Body of pancreas (tissue), 4 donors: ENCODE results near the gene CDC14B. TPM values are rescaled to one million over a fixed set of nuclear protein-coding genes. Genes with fewer than 3 reads are reported as not detected.
A peak's percentile ranks its signal among the peaks of the same experiment; 100 is the strongest.

Source experiments
- ATAC-seq: fragments of 150-250 bp; one replicate; pipeline ENCODE4 v1.9.1; 2016
- DNase-seq, 4 donors: peaks; one replicate each; pipeline ENCODE4 v3.0.0-alpha.2; 2019
- H3K27ac ChIP-seq, 4 donors: fragments of 200-600 bp; sonication (generic); 1 replicate in 3 of 4; 2 replicates in 1 of 4; pipeline versions ENCODE4 v1.5.1 to v1.6.1; 2016 to 2019; ENCODE audit warnings: mild to moderate bottlenecking in 1 of 4, mixed read lengths in 1 of 4, moderate library complexity in 1 of 4
- H3K27me3 ChIP-seq, 2 donors: fragments of 200-600 bp; sonication (generic); one replicate each; pipeline ENCODE4 v1.6.0; 2016; ENCODE audit warnings: mild to moderate bottlenecking in 1 of 2
- H3K36me3 ChIP-seq, 2 donors: fragments of 200-600 bp; sonication (generic); replicated peaks in 1 of 2; 2 replicates each; pipeline ENCODE4 v1.5.1; 2016; ENCODE audit warnings: low read depth in 2 of 2; ENCODE audit not compliant: insufficient read depth in 1 of 2
- H3K4me1 ChIP-seq: fragments of 200-600 bp; sonication (generic); one replicate; pipeline ENCODE4 v1.6.0; 2016
- H3K4me3 ChIP-seq, 2 donors: fragments of 200-600 bp; sonication (generic); 1 replicate in 1 of 2; 2 replicates in 1 of 2; pipeline ENCODE4 v1.5.1; 2016 to 2019
- H3K9me3 ChIP-seq, 3 donors: fragments of 200-600 bp; sonication (generic); 1 replicate in 2 of 3; 2 replicates in 1 of 3; pipeline ENCODE4 v1.5.1; 2016
- CTCF ChIP-seq, 7 experiments: fragments of 450-650 bp in 4 of 7; fragments of 200-600 bp in 3 of 7; sonication (generic) in 3 of 7; IDR thresholded peaks; one replicate each; pipeline ENCODE4 v1.5.1; 2016 to 2019; ENCODE audit warnings: antibody characterized with exemption in 7 of 7
- POLR2A ChIP-seq, 3 donors: fragments of 450-650 bp; IDR thresholded peaks; one replicate each; pipeline ENCODE4 v1.6.1; 2016; ENCODE audit warnings: antibody characterized with exemption in 3 of 3, mild to moderate bottlenecking in 2 of 3
- WGBS, 2 donors: methylation state at CpG; one replicate each; pipeline ENCODE4 v1.1.5; 2017; 5-methylcytosine and 5-hydroxymethylcytosine counted together
- intact Hi-C: fragments of 100-400 bp; cut with DNase I; formaldehyde crosslinking; loops from one replicate; pipeline ENCODE4 v1.15.1; 2023
- total RNA-seq, 2 donors: library from RNA; depleted of rRNA; stranded (reverse); fragments of >200 nt; gene quantifications; one replicate each; pipeline ENCODE4 v1.1.0, GENCODE V29; 2016

Gene CDC14B
- total RNA-seq, 2 donors from 2014 or later: 10.9 to 16.1 TPM

- no peaks in the 10 kb centered on the region for H3K27me3 ChIP-seq
- H3K27ac ChIP-seq: no peak overlapping the region
- WGBS, 2 donors: 88 to 91% methylated on average over 7 to 8 of the region's 8 CpGs
- H3K4me1 ChIP-seq: no peaks in the 10 kb centered on the region
- ATAC-seq: no peak
- no peak overlapping the region for H3K4me3 ChIP-seq
- H3K36me3 ChIP-seq: no peaks in the 10 kb centered on the region
- intact Hi-C loops: no loop called here
- no peaks in the 10 kb centered on the region for H3K9me3 ChIP-seq
- TF ChIP-seq POLR2A (IDR thresholded peaks at IDR 0.05): no peak
- no peak for TF ChIP-seq CTCF (IDR thresholded peaks at IDR 0.05)
- DNase-seq: no peak
Measured at GRCh38 chr9:96458226-96458625, 161.4 kb downstream of the CDC14B start.

DNA sequence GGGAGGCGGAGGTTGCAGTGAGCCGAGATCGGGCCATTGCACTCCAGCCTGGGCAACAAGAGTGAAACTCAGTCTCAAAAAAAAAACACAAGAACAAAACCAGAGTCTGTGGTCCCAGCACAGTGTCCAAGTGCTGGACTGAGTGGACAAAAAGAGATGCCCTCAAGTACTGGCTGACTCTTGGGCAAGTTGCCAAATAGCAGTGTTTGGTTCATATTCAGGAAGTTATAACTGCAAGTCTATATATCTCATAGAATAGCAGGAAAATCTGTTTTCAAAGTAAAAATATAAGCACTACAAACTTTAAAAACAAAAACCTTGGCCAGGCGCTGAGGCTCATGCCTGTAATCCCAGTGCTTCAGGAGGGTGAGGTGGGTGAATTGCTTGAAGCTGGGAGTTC is 162.4 kb downstream of the CDC14B start:
- intact Hi-C loops: no loop called here
- Histone ChIP-seq H3K36me3 (no peaks in the 10 kb centered on the region), H3K4me3 (no peak overlapping the region), H3K27me3 (no peaks in the 10 kb centered on the region), H3K27ac (no peak overlapping the region), H3K4me1 (no peaks in the 10 kb centered on the region), H3K9me3 (no peaks in the 10 kb centered on the region)
- DNase-seq (no peak), ATAC-seq (no peak)
- TF ChIP-seq CTCF (IDR thresholded peaks at IDR 0.05): no peak
- no peak for TF ChIP-seq POLR2A (IDR thresholded peaks at IDR 0.05)
- WGBS, 2 donors: 96 to 100% methylated on average over 4 of the region's 4 CpGs

GRCh38 chr9:96453625-96454024 is 166.0 kb downstream of the CDC14B start:
- H3K27ac ChIP-seq: no peak overlapping the region
- H3K27me3 ChIP-seq: no peaks in the 10 kb centered on the region
- DNase-seq (peak in 1 of 4 donors; percentile 24), ATAC-seq (no peak)
- WGBS, 2 donors: 51 to 59% methylated on average over 2 of the region's 2 CpGs
- no peak overlapping the region for H3K4me3 ChIP-seq
- TF ChIP-seq CTCF (IDR thresholded peaks at IDR 0.05) (peak in 5 of 7 experiments; percentile 19 to 34 (median 32)), POLR2A (IDR thresholded peaks at IDR 0.05) (no peak)
- H3K4me1 ChIP-seq: peaks cover 16% of the 10 kb centered on the region
- intact Hi-C loops: no loop called here
- H3K36me3 ChIP-seq: no peaks in the 10 kb centered on the region
- H3K9me3 ChIP-seq: no peaks in the 10 kb centered on the region

DNA sequence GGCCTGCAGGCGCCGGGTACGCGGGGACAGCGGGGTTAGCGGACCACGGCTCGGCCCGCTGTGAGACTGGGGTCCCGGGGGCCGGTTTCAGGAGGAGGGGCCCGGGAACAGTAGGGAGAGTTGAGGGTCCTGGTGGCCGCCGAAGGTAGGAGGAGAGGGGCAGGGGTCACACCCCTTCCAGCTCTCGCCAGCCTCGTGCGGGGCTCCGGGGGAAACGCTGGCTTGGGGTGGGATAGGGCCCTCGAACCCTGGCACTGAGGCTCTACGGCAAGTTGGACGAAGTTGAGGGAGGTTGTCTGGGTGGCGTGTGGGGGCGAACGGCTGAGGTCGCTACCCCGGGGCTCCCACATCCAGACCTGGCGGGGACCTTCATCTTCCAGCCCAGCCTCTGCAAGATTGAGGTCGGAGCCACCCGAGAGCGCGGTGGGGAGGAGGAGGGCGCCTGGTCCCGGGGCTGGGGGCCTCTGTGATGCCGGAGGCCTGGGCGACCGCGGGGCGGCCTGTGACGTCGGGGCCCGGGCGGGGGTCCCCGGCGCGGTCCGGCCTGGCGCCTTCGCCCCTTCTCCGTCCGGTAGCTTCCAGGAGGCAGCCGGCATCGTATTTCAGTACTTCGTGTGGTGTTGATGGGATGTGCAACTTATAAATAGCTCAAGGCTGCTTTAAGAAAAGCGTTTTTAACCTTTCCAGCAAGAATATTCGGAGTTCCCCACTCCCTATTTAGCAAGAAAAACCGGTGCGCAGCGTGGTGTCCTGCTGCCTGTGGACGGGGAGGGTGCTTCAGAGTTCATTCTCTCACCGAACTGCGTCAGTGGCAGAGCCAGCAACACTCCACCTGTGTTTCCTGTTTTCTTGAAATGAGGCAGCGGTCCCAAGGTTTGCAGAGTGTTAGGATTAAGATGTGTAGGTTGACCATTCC is 168.8 kb downstream of the CDC14B start:
- Histone ChIP-seq H3K27me3 (no peaks in the 10 kb centered on the region), H3K9me3 (no peaks in the 10 kb centered on the region), H3K27ac (peak overlapping the region; percentile 40 to 82 (median 74)), H3K4me3 (peak overlapping the region; percentile 0 to 37), H3K36me3 (no peaks in the 10 kb centered on the region), H3K4me1 (peaks cover 16% of the 10 kb centered on the region)
- intact Hi-C loops: no loop called here
- ATAC-seq (no peak), DNase-seq (peak; percentile 29 to 49 (median 35))
- WGBS, 2 donors: 1 to 2% methylated on average over 29 to 63 of the region's 63 CpGs
- no peak for TF ChIP-seq CTCF (IDR thresholded peaks at IDR 0.05)
- TF ChIP-seq POLR2A (IDR thresholded peaks at IDR 0.05): no peak

Other genes starting within 250 kb of the CDC14B start
- 10 to 100 TPM; 21.5 to 25.1 TPM for gene SLC35D2, start 236.1 kb downstream of the CDC14B start, total RNA-seq
- 1 to 10 TPM; 1.0 to 2.6 TPM for gene ZNF367, start 201.5 kb downstream of the CDC14B start, total RNA-seq
- 10 to 100 TPM; 12.2 to 12.5 TPM for gene HABP4, start 169.7 kb downstream of the CDC14B start, total RNA-seq
- gene PRXL2C, start 35.5 kb upstream of the CDC14B start, total RNA-seq: 1 to 10 TPM; 3.3 to 5.7 TPM
- gene ZNF510, start 158.2 kb upstream of the CDC14B start, total RNA-seq: 10 to 100 TPM in 1 of 2 donors, 1 to 10 TPM in 1; 7.3 to 14.2 TPM
- 10 to 100 TPM; 10.4 to 19.8 TPM for gene ZNF782, start 234.7 kb upstream of the CDC14B start, total RNA-seq